Neural crest cell (in vitro differentiated cells): ENCODE results near the gene BEST1. TPM values are rescaled to one million over a fixed set of nuclear protein-coding genes. Genes with fewer than 3 reads are reported as not detected.
A peak's percentile ranks its signal among the peaks of the same experiment; 100 is the strongest.

ENCODE experiments used
- DNase-seq: peaks from one replicate; pipeline ENCODE4 v3.0.0; 2021; ENCODE audit warnings: low read depth, mixed read lengths, low spot score
- H3K27ac Mint-ChIP-seq: one replicate; pipeline ENCODE4 v1.8.0; 2021; ENCODE audit warnings: mild to moderate bottlenecking, mixed read lengths; ENCODE audit not compliant: unreplicated experiment
- H3K27me3 Mint-ChIP-seq: 2 replicates; pipeline ENCODE4 v1.8.0; 2021; ENCODE audit warnings: low read depth, mild to moderate bottlenecking, mixed read lengths
- H3K36me3 Mint-ChIP-seq: 2 replicates; pipeline ENCODE4 v1.8.0; 2021; ENCODE audit warnings: low read depth, mild to moderate bottlenecking, mixed read lengths
- H3K4me1 Mint-ChIP-seq: 2 replicates; pipeline ENCODE4 v1.8.0; 2021; ENCODE audit warnings: mixed read lengths
- H3K4me3 Mint-ChIP-seq: one replicate; pipeline ENCODE4 v1.8.0; 2021; ENCODE audit warnings: mild to moderate bottlenecking, mixed read lengths
- H3K9me3 Mint-ChIP-seq: 2 replicates; pipeline ENCODE4 v1.8.0; 2021; ENCODE audit warnings: mixed read lengths
- total RNA-seq: library from RNA; stranded (reverse); gene quantifications from 2 replicates; pipeline ENCODE4 v1.2.1, GENCODE V29; 2021
- TF ChIP-seq, protein P1 (sequence below): fragments of 200-600 bp; sonication (generic); conservative IDR thresholded peaks from 2 replicates; pipeline ENCODE4 v1.5.0; 2021; ENCODE audit warnings: antibody characterized with exemption, mild to moderate bottlenecking

The BEST1 gene
- total RNA-seq, 1 donor from 2014 or later, result 0.96 TPM

- Mint-ChIP-seq H3K4me3 (no peak overlapping the region), H3K4me1 (no peaks in the 10 kb centered on the region), H3K27me3 (peaks cover 33% of the 10 kb centered on the region), H3K9me3 (no peaks in the 10 kb centered on the region), H3K36me3 (no peaks in the 10 kb centered on the region), H3K27ac (no peak overlapping the region)
- no peak for DNase-seq
- TF ChIP-seq, protein P1, sequence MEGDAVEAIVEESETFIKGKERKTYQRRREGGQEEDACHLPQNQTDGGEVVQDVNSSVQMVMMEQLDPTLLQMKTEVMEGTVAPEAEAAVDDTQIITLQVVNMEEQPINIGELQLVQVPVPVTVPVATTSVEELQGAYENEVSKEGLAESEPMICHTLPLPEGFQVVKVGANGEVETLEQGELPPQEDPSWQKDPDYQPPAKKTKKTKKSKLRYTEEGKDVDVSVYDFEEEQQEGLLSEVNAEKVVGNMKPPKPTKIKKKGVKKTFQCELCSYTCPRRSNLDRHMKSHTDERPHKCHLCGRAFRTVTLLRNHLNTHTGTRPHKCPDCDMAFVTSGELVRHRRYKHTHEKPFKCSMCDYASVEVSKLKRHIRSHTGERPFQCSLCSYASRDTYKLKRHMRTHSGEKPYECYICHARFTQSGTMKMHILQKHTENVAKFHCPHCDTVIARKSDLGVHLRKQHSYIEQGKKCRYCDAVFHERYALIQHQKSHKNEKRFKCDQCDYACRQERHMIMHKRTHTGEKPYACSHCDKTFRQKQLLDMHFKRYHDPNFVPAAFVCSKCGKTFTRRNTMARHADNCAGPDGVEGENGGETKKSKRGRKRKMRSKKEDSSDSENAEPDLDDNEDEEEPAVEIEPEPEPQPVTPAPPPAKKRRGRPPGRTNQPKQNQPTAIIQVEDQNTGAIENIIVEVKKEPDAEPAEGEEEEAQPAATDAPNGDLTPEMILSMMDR, result no peak
Observed at GRCh38 chr11:61955422-61956135, 5.4 kb downstream of the BEST1 start.

GRCh38 chr11:61956191-61957020 lies 6.3 kb downstream of the BEST1 start:
- H3K36me3 Mint-ChIP-seq, result no peaks in the 10 kb centered on the region
- no peaks in the 10 kb centered on the region for H3K4me1 Mint-ChIP-seq
- H3K27ac Mint-ChIP-seq, result no peak overlapping the region
- DNase-seq, result no peak
- peaks cover 33% of the 10 kb centered on the region for H3K27me3 Mint-ChIP-seq
- H3K9me3 Mint-ChIP-seq, result no peaks in the 10 kb centered on the region
- H3K4me3 Mint-ChIP-seq, result no peak overlapping the region
- TF ChIP-seq, protein P1, result no peak

GRCh38 chr11:61957021-61957770 lies 7.0 kb downstream of the BEST1 start:
- Mint-ChIP-seq H3K4me3 (peak overlapping the region; percentile 27), H3K27ac (no peak overlapping the region), H3K27me3 (peaks cover 33% of the 10 kb centered on the region), H3K9me3 (no peaks in the 10 kb centered on the region), H3K4me1 (no peaks in the 10 kb centered on the region), H3K36me3 (peaks cover 2% of the 10 kb centered on the region)
- TF ChIP-seq, protein P1, result no peak
- DNase-seq, result no peak

- peaks cover 14% of the 10 kb centered on the region for H3K36me3 Mint-ChIP-seq
- no peak overlapping the region for H3K27ac Mint-ChIP-seq
- peaks cover 33% of the 10 kb centered on the region for H3K27me3 Mint-ChIP-seq
- TF ChIP-seq, protein P1, result no peak
- no peak for DNase-seq
- H3K9me3 Mint-ChIP-seq, result no peaks in the 10 kb centered on the region
- H3K4me1 Mint-ChIP-seq, result peaks cover 7% of the 10 kb centered on the region
- H3K4me3 Mint-ChIP-seq, result peak overlapping the region; percentile 41
Observed at GRCh38 chr11:61958590-61958989, 8.4 kb downstream of the BEST1 start.

GRCh38 chr11:61959114-61959513 lies 9.0 kb downstream of the BEST1 start:
- no peak for DNase-seq
- peaks cover 28% of the 10 kb centered on the region for H3K27me3 Mint-ChIP-seq
- no peak overlapping the region for H3K27ac Mint-ChIP-seq
- TF ChIP-seq, protein P1, result no peak
- H3K9me3 Mint-ChIP-seq, result no peaks in the 10 kb centered on the region
- H3K36me3 Mint-ChIP-seq, result peaks cover 19% of the 10 kb centered on the region
- peak overlapping the region; percentile 64 for H3K4me3 Mint-ChIP-seq
- H3K4me1 Mint-ChIP-seq, result peaks cover 12% of the 10 kb centered on the region
